ENCODE measurements around the gene SMIM5. TPM values are rescaled to one million over a fixed set of nuclear protein-coding genes. Genes with fewer than 3 reads are reported as not detected.

SMIM5 gene, protein sequence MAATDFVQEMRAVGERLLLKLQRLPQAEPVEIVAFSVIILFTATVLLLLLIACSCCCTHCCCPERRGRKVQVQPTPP
- not detected in 2 replicates for total RNA-seq (ENCODE audit: low replicate concordance)

DNA sequence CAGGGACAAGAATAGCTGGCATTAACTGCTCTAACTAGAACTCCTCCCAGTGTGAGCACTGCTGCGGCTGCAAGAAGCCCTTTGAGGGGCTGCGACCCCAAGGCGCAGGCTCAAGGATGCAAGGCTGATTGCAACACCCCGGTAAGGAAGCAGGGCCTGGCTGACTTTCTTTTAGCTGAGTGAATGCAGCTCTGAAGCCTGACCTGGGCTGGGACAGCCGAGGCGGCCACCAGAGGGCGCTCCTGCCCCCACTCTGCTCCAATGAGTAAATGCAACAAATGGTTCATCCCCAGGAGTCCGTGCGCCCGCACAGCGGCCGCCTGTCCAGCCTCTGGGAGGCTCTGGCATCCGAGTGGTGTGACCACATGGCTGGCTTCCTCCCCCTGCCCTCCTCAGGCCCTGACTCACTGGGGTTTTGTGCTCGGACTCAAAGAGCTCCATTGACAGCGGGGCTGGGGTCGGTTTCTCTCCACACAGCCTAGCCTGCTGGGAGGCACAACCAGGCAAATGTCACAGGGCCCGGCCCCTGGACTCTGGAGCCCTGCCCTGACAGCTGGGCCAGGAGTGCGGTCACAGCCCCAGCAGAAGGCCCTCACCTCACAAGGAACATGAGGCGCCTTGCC, at the start of gene SMIM5:
SMIM5 (plus strand) TSS at position 572 of the 623 bp plus-strand sequence. CDS start 6,768 bp downstream, outside the sequence.
- no peaks in the 10 kb centered on the region for H3K27me3 ChIP-seq
- peaks cover 25% of the 10 kb centered on the region for H3K4me1 ChIP-seq
- no peaks in the 10 kb centered on the region for H3K79me2 ChIP-seq (ENCODE audit: low read depth)
- H3K36me3 Mint-ChIP-seq = no peaks in the 10 kb centered on the region
- H3K9ac ChIP-seq = no peak within 1 kb of the TSS
- H3F3A ChIP-seq (ENCODE audit: low read depth) = peaks cover 22% of the 10 kb centered on the region
- H2AFZ ChIP-seq (replicated peaks) = no peak within 1 kb of the TSS
- H3K4me3 ChIP-seq = peak within 1 kb of the TSS; percentile 38
- peak within 1 kb of the TSS; percentile 80 for H3K4me3 Mint-ChIP-seq
- TF ChIP-seq CTCF (IDR thresholded peaks at IDR 0.05) = peak; percentile 98
- TF ChIP-seq EZH2phosphoT487 (IDR thresholded peaks at IDR 0.05) = no peak
- TF ChIP-seq EZH2 (IDR thresholded peaks at IDR 0.05) = no peak
- peaks cover 14% of the 10 kb centered on the region for H3K27me3 Mint-ChIP-seq (ENCODE audit: insufficient read depth, low read depth)
- H3K9me3 Mint-ChIP-seq = no peaks in the 10 kb centered on the region
- H3K27ac ChIP-seq = no peak within 1 kb of the TSS
- no peaks in the 10 kb centered on the region for H3K9me3 ChIP-seq (ENCODE audit: low read depth)
- DNase-seq (ENCODE audit: low spot score) = peak; percentile 91
- H3K4me1 Mint-ChIP-seq = peaks cover 42% of the 10 kb centered on the region
- H3K4me2 ChIP-seq = peak within 1 kb of the TSS; percentile 75
- H4K20me1 ChIP-seq (ENCODE audit: low read depth) = peaks cover 55% of the 10 kb centered on the region
- no peaks in the 10 kb centered on the region for H3K36me3 ChIP-seq
- H3K27ac Mint-ChIP-seq = peak within 1 kb of the TSS; percentile 92

DNA sequence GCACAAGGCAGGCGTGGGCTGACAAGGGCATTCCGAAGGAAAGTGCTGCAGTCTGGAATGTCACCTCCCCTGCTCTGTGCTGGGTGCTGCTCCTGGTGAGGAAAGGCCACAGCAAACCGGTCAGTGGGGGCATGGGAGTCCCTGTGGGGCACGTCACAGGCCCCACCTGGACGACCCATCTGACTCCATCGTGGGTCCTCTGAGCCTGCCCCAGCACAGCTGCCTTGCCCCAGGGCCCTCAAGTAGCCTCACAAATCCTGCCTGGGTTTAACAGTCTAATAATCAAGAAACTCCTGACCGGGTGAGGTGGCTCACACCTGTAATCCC, 48.4 kb upstream of the SMIM5 start:
- peaks cover 19% of the 10 kb centered on the region for H3F3A ChIP-seq (ENCODE audit: low read depth)
- no peak overlapping the region for H3K27ac Mint-ChIP-seq

DNA sequence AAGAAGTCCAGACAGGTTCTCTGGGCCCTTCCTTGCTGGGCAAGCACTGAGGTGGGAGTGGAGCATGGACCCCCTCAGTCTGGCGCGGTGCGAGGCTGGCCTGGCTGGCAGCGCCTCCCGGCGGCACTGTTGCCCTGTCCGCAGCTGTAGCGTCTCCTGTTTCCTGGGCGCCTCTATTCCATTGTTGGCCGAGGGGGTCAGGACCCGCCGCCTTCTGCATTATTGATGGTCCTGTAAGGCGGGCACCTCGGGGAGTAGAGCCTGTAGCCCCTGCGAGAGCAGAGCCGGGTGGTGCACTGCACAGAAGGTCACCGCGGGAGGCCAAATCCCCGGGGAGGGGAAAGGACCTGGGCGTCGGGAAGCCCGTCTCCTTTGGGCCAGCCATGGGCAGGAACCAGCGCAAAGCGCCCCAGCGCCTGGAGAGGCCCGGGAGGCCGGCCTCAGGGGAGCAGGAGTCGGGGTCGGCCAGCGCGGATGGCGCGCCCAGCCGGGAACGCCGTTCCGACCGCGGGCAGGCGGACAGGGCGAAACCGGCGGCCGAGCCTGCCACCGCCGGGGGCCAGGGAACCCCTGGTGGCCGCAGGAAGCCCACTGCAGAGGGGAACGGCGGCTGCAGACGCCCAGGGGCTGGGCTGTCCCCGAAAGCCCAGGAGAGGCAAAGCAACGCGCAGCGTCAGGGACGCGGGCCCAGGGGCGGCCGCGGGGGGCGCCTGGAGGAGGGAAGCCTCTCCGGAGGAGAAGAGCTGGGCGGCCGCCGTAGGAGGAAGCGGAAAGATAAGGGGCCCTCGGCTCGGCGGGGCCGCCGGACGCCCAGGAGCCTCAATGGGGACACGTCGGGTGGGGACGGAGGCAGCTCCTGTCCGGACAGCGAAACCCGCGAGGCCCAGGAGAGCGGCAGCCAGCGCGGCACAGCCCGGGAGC, 45.3 kb upstream of the SMIM5 start, which contains the start of gene MYO15B:
MYO15B (plus strand) TSS at position 126 of the 921 bp plus-strand sequence; CDS start at position 384, 258 bp downstream.
- Histone ChIP-seq H3K4me2 (peak within 1 kb of the TSS; percentile 91), H3K27ac (no peak within 1 kb of the TSS), H3K79me2 (ENCODE audit: low read depth) (no peaks in the 10 kb centered on the region), H3F3A (ENCODE audit: low read depth) (peaks cover 19% of the 10 kb centered on the region), H3K27me3 (peaks cover 38% of the 10 kb centered on the region), H3K9me3 (ENCODE audit: low read depth) (no peaks in the 10 kb centered on the region), H2AFZ (replicated peaks) (peak within 1 kb of the TSS; percentile 66), H3K9ac (no peak within 1 kb of the TSS), H3K4me3 (peak within 1 kb of the TSS; percentile 57), H3K4me1 (peaks cover 7% of the 10 kb centered on the region), H4K20me1 (ENCODE audit: low read depth) (no peaks in the 10 kb centered on the region), H3K36me3 (no peaks in the 10 kb centered on the region)
- DNase-seq (ENCODE audit: low spot score) = peak; percentile 83
- H3K36me3 Mint-ChIP-seq = no peaks in the 10 kb centered on the region
- H3K4me1 Mint-ChIP-seq = peaks cover 4% of the 10 kb centered on the region
- H3K4me3 Mint-ChIP-seq = peak within 1 kb of the TSS; percentile 48
- peaks cover 36% of the 10 kb centered on the region for H3K27me3 Mint-ChIP-seq (ENCODE audit: insufficient read depth, low read depth)
- peaks cover 5% of the 10 kb centered on the region for H3K9me3 Mint-ChIP-seq
- H3K27ac Mint-ChIP-seq = no peak within 1 kb of the TSS
- TF ChIP-seq CTCF (IDR thresholded peaks at IDR 0.05) = peak; percentile 40
- TF ChIP-seq EZH2phosphoT487 (IDR thresholded peaks at IDR 0.05) = peak; percentile 65
- peak; percentile 78 for TF ChIP-seq EZH2 (IDR thresholded peaks at IDR 0.05)

More for the DNA sequence above, 48.4 kb upstream of the SMIM5 start:
- Histone ChIP-seq H3K27ac (no peak overlapping the region), H3K9me3 (ENCODE audit: low read depth) (no peaks in the 10 kb centered on the region), H3K9ac (no peak overlapping the region), H3K79me2 (ENCODE audit: low read depth) (no peaks in the 10 kb centered on the region), H3K27me3 (peaks cover 30% of the 10 kb centered on the region), H2AFZ (replicated peaks) (no peak overlapping the region), H3K4me3 (no peak overlapping the region), H3K4me2 (no peak overlapping the region), H3K4me1 (peaks cover 7% of the 10 kb centered on the region), H4K20me1 (ENCODE audit: low read depth) (no peaks in the 10 kb centered on the region), H3K36me3 (no peaks in the 10 kb centered on the region)
- TF ChIP-seq EZH2 (IDR thresholded peaks at IDR 0.05) (no peak), EZH2phosphoT487 (IDR thresholded peaks at IDR 0.05) (no peak), CTCF (IDR thresholded peaks at IDR 0.05) (no peak)
- peaks cover 33% of the 10 kb centered on the region for H3K27me3 Mint-ChIP-seq (ENCODE audit: insufficient read depth, low read depth)
- DNase-seq (ENCODE audit: low spot score) = no peak
- H3K9me3 Mint-ChIP-seq = peaks cover 13% of the 10 kb centered on the region
- no peaks in the 10 kb centered on the region for H3K36me3 Mint-ChIP-seq
- H3K4me3 Mint-ChIP-seq = no peak overlapping the region
- H3K4me1 Mint-ChIP-seq = peaks cover 9% of the 10 kb centered on the region

Data from neural progenitor cell (in vitro differentiated cells).